Loucy (cell line): ENCODE data around the gene LBX1.

Experiments
- H2AFZ ChIP-seq: fragments of 200-600 bp; sonication (generic); 2 replicates; pipeline ENCODE4 v1.6.0; 2016; ENCODE audit warnings: antibody characterized with exemption, mild to moderate bottlenecking, low read length, moderate library complexity
- H3F3A ChIP-seq: fragments of 200-600 bp; 2 replicates; pipeline ENCODE4 v1.6.0; 2016; ENCODE audit warnings: antibody characterized with exemption, low read depth, mild to moderate bottlenecking
- H3K27me3 ChIP-seq: fragments of 200-600 bp; sonication (generic); 2 replicates; pipeline ENCODE4 v1.6.1; 2014; ENCODE audit warnings: low read length, mild to moderate bottlenecking; ENCODE audit not compliant: insufficient read depth, poor library complexity, severe bottlenecking
- H3K36me3 ChIP-seq: fragments of 200-600 bp; sonication (generic); 2 replicates; pipeline ENCODE4 v1.6.1; 2016; ENCODE audit warnings: low read length; ENCODE audit not compliant: insufficient read depth
- H3K4me1 ChIP-seq: fragments of 200-600 bp; sonication (generic); 2 replicates; pipeline ENCODE4 v1.5.1; 2014; ENCODE audit warnings: low read length, mild to moderate bottlenecking; ENCODE audit not compliant: insufficient read depth, poor library complexity, severe bottlenecking
- H3K4me2 ChIP-seq: fragments of 200-600 bp; sonication (generic); 2 replicates; pipeline ENCODE4 v1.6.0; 2014; ENCODE audit warnings: antibody characterized with exemption, low read length, low read depth, mild to moderate bottlenecking; ENCODE audit not compliant: poor library complexity, severe bottlenecking
- H3K4me3 ChIP-seq: fragments of 200-600 bp; sonication (generic); 2 replicates; pipeline ENCODE4 v1.5.1; 2014; ENCODE audit warnings: low read length, mild to moderate bottlenecking, mixed read lengths; ENCODE audit not compliant: poor library complexity, severe bottlenecking
- H3K79me2 ChIP-seq: fragments of 200-600 bp; sonication (generic); 2 replicates; pipeline ENCODE4 v1.6.1; 2014; ENCODE audit warnings: low read length; ENCODE audit not compliant: insufficient read depth
- H3K9ac ChIP-seq: fragments of 200-600 bp; sonication (generic); 2 replicates; pipeline ENCODE4 v1.6.0; 2014; ENCODE audit warnings: mild to moderate bottlenecking, low read depth, low read length, moderate library complexity; ENCODE audit not compliant: poor library complexity, severe bottlenecking
- H3K9me2 ChIP-seq: fragments of 200-600 bp; sonication (generic); replicated peaks from 2 replicates; pipeline ENCODE4 v1.6.1; 2016; ENCODE audit warnings: low read depth, low read length, mixed read lengths
- H3K9me3 ChIP-seq: fragments of 200-600 bp; sonication (generic); 2 replicates; pipeline ENCODE4 v1.6.1; 2014; ENCODE audit warnings: mild to moderate bottlenecking, antibody characterized with exemption, low read length, low read depth; ENCODE audit not compliant: insufficient read depth
- H4K20me1 ChIP-seq: fragments of 200-600 bp; sonication (generic); 2 replicates; pipeline ENCODE4 v1.6.0; 2014; ENCODE audit warnings: antibody characterized with exemption, low read length, mild to moderate bottlenecking; ENCODE audit not compliant: insufficient read depth, poor library complexity, severe bottlenecking
- EZH2phosphoT487 ChIP-seq: fragments of 200-600 bp; IDR thresholded peaks from 2 replicates; pipeline ENCODE4 v1.6.1; 2018; ENCODE audit warnings: antibody characterized with exemption, mild to moderate bottlenecking, moderate library complexity, borderline replicate concordance
- TF ChIP-seq, protein P1 (sequence below): fragments of 200-600 bp; sonication (generic); conservative IDR thresholded peaks from 2 replicates; pipeline ENCODE4 v1.5.1; 2014; ENCODE audit warnings: mild to moderate bottlenecking, antibody characterized with exemption, low read length

Gene LBX1

DNA sequence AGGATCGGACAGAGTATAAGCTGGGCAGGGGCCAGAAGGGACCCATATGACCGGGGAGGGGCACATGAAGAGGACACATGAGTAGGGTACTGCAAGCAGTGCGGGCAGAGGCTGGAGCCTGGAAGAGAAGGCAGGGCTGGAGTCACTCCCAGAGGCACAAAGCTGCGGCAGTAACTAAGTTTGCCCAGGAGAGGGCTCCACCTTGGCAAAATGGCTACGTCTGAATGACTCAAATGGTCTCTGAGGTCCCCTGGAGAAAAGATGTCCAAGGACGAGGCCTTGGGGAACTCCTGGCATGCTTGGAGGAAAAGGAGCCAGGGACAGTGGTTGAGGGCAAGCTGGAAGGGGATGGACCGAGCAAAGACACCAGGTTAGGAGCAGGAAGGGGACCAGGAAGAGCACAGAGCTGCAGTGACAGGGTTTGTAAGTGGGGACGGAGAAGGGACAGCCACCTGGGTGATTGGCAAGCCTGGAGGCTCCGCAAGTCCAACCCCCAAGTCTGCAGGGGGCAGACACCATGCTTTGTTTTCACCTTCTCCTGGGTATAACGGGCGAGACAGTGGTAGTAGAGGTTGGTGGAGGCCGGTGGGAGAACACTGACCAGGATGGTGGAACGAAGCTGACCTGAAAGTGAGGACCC is 43.1 kb upstream of the LBX1 start:
- Histone ChIP-seq H3K36me3 (no peaks in the 10 kb centered on the region), H3K27me3 (no peaks in the 10 kb centered on the region), H3K9me2 (no peaks in the 10 kb centered on the region), H3K79me2 (no peaks in the 10 kb centered on the region), H4K20me1 (no peaks in the 10 kb centered on the region), H3K4me1 (no peaks in the 10 kb centered on the region), H3K9ac (no peak overlapping the region), H3K9me3 (no peaks in the 10 kb centered on the region), H3K4me3 (no peak overlapping the region), H3F3A (no peaks in the 10 kb centered on the region), H3K4me2 (peak overlapping the region; percentile 36), H2AFZ (peak overlapping the region; percentile 93)
- no peak for TF ChIP-seq EZH2phosphoT487
- TF ChIP-seq, protein P1, sequence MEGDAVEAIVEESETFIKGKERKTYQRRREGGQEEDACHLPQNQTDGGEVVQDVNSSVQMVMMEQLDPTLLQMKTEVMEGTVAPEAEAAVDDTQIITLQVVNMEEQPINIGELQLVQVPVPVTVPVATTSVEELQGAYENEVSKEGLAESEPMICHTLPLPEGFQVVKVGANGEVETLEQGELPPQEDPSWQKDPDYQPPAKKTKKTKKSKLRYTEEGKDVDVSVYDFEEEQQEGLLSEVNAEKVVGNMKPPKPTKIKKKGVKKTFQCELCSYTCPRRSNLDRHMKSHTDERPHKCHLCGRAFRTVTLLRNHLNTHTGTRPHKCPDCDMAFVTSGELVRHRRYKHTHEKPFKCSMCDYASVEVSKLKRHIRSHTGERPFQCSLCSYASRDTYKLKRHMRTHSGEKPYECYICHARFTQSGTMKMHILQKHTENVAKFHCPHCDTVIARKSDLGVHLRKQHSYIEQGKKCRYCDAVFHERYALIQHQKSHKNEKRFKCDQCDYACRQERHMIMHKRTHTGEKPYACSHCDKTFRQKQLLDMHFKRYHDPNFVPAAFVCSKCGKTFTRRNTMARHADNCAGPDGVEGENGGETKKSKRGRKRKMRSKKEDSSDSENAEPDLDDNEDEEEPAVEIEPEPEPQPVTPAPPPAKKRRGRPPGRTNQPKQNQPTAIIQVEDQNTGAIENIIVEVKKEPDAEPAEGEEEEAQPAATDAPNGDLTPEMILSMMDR = peak; percentile 82

DNA sequence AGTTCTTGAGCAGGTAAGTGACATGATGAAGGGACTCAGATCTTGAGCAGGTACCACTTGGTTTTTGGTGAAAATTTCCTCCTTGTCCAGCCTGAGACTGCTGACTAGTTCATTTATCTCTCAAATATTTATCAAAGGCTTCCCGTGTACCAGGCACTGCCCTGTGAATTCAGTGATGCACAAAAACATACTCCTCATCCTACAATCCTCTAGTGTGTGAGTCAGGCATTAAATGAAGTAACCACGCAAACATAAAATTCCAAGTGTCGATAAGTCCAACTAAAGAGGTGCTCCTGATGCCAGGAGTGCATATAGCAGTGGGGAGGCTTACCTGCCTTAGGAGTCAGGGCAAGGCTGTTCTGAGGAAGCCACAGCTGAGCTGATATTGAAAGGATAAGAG is 41.5 kb upstream of the LBX1 start:
- no peaks in the 10 kb centered on the region for H3K27me3 ChIP-seq
- H3K9ac ChIP-seq = no peak overlapping the region
- H3K4me3 ChIP-seq = no peak overlapping the region

DNA sequence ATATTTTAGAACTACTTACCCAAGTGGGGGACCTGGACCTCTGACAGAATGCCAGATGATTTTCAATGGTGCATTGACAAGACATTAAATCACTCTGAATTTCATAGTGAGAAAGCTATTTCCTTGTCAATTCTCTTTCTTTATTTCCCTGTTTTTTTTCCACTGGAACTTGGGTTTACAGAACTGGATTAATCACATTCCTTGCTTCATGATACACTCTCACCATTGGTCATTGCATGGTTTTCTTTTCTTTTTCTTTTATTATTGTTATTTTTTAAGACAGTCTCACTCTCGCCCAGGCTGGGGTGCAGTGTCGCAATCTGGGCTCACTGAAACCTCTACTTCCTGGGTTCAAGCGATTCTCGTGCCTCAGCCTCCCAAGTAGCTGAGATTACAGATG is 38.5 kb upstream of the LBX1 start:
- Histone ChIP-seq H3F3A (no peaks in the 10 kb centered on the region), H4K20me1 (no peaks in the 10 kb centered on the region), H3K4me3 (no peak overlapping the region), H3K79me2 (no peaks in the 10 kb centered on the region), H3K9ac (no peak overlapping the region), H3K27me3 (no peaks in the 10 kb centered on the region), H2AFZ (no peak overlapping the region), H3K9me3 (no peaks in the 10 kb centered on the region), H3K4me1 (no peaks in the 10 kb centered on the region), H3K36me3 (no peaks in the 10 kb centered on the region), H3K4me2 (no peak overlapping the region), H3K9me2 (no peaks in the 10 kb centered on the region)
- TF ChIP-seq EZH2phosphoT487 = no peak
- TF ChIP-seq, protein P1 = no peak

More for the DNA sequence above, 41.5 kb upstream of the LBX1 start:
- Histone ChIP-seq H3K4me2 (no peak overlapping the region), H3K9me2 (no peaks in the 10 kb centered on the region), H3K79me2 (no peaks in the 10 kb centered on the region), H3K36me3 (no peaks in the 10 kb centered on the region), H3K4me1 (no peaks in the 10 kb centered on the region), H3F3A (no peaks in the 10 kb centered on the region), H4K20me1 (no peaks in the 10 kb centered on the region), H3K9me3 (no peaks in the 10 kb centered on the region), H2AFZ (no peak overlapping the region)
- no peak for TF ChIP-seq EZH2phosphoT487
- TF ChIP-seq, protein P1 = no peak
